NCI-H748 treated with DMSO at 0.1 percent for 48 hours (cell line): Measurements from ENCODE around the gene LAMA5.
"Not testable (repeated sequence)": the region's sequence is repeated elsewhere in the genome, so short reads cannot be mapped to it uniquely, and the experiment has no call there.

ENCODE experiments used
- DNase-seq: peaks from one replicate; lab custom pipeline; 2025; lab: John Stamatoyannopoulos, UW

Gene LAMA5

GRCh38 chr20:62387933-62388635 is 21.0 kb upstream of the LAMA5 start:
- DNase-seq = no peak

GRCh38 chr20:62387219-62387913 is 20.3 kb upstream of the LAMA5 start:
- no peak for DNase-seq

GRCh38 chr20:62386383-62387218 is 19.5 kb upstream of the LAMA5 start, which contains the start of gene RPS21:
TSS of gene RPS21 (plus strand) at chr20:62387103. CDS start at chr20:62387339, 236 bp downstream.
- DNase-seq = peak; percentile 45

GRCh38 chr20:62382306-62383198 is 15.4 kb upstream of the LAMA5 start:
- DNase-seq = peak; percentile 19

GRCh38 chr20:62381842-62382241 is 14.7 kb upstream of the LAMA5 start:
- no peak for DNase-seq

- no peak for DNase-seq
These were observed 14.2 kb upstream of the LAMA5 start for GRCh38 chr20:62381202-62381797.

GRCh38 chr20:62378215-62378614 is 11.1 kb upstream of the LAMA5 start:
- DNase-seq = no peak

- no peak for DNase-seq
These were observed 10.6 kb upstream of the LAMA5 start for GRCh38 chr20:62377615-62378178.

- no peak for DNase-seq
These were observed 10.0 kb upstream of the LAMA5 start for GRCh38 chr20:62377064-62377461.

- DNase-seq = no peak
These were observed 9.3 kb upstream of the LAMA5 start for GRCh38 chr20:62376112-62377063.

GRCh38 chr20:62374331-62375152 is 7.4 kb upstream of the LAMA5 start:
- no peak for DNase-seq

- DNase-seq = not testable (repeated sequence)
These were observed 6.6 kb upstream of the LAMA5 start for GRCh38 chr20:62373631-62374179.

GRCh38 chr20:62372042-62372993 is 5.2 kb upstream of the LAMA5 start:
- DNase-seq = no peak

GRCh38 chr20:62371588-62372041 is 4.5 kb upstream of the LAMA5 start:
- DNase-seq = no peak

- no peak for DNase-seq
These were observed 3.9 kb upstream of the LAMA5 start for GRCh38 chr20:62370807-62371587.

- no peak for DNase-seq
These were observed 3.1 kb upstream of the LAMA5 start for GRCh38 chr20:62370115-62370806.
